ENCODE measurements around the gene SLC5A5. TPM values are rescaled to one million over a fixed set of nuclear protein-coding genes. Genes with fewer than 3 reads are reported as not detected.
A peak's percentile ranks its signal among the peaks of the same experiment; 100 is the strongest.

SLC5A5 gene
- total and polyA plus RNA-seq, 2 of the 8 experiments (the other 6 are each of a cell fraction or from before 2014, with no cell fraction given) = 1.5 to 1.8 TPM

DNA sequence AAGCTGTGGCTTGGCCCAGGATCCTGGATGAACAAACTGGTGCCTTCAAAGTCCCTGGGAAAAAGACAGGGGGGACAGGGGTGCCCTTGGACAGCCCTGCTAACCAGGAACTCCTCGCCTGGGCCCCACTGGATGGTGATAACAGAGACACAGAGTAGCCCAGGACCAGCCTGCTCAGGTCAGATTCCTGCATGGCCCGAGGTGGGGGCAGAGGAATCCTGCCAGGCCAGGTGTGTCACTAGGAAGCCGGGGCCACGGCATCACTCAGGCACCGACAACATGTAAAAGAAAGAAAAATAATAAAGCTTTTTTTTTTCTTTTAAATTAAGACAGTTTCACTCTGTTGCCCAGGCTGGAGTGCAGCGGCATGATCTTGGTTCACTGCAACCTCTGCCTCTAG lies 17.7 kb upstream of the SLC5A5 start:
- no peaks in the 10 kb centered on the region for H3K9me3 ChIP-seq (ENCODE audit: insufficient read depth in 2 of 2, low read depth in 1 of 2, low read length in 1 of 2)
- CTCF ChIA-PET (ENCODE audit: partially characterized antibody) = interaction anchor here (0.8 to 3.6 kb wide), 16 partner anchors 9 to 130 kb away, joined by 3 to 19 read pairs (median 5); partner anchors contain the start of genes B3GNT3 and CCDC124
- no peak overlapping the region for H3K4ac ChIP-seq (replicated peaks; ENCODE audit: insufficient read length, low read depth, low read length)
- H3K27me3 ChIP-seq (replicated peaks in 1 of 4; ENCODE audit: control insufficient read depth in 3 of 4, extremely low read depth in 1 of 4, insufficient read depth in 3 of 4, low read length in 3 of 4) = no peaks in the 10 kb centered on the region
- DNase-seq (ENCODE audit: low read depth in 1 of 2, low spot score in 2 of 2) (no peak), FAIRE-seq (no peak)
- H3K79me2 ChIP-seq (ENCODE audit: control insufficient read depth in 1 of 2, insufficient read depth in 2 of 2, low read length in 2 of 2) = no peaks in the 10 kb centered on the region
- WGBS, 2 experiments (ENCODE audit: extremely low coverage in 1 of 2, insufficient coverage in 1 of 2, insufficient read length in 1 of 2, insufficient replicate concordance in 2 of 2, low coverage in 1 of 2, low lambda C conversion rate in 2 of 2, missing lambda C conversion rate in 1 of 2) = 93% methylated on average over 6 of the region's 6 CpGs; no CpG with 5 or more reads in 1 of the 2 experiments
- H2BK120ac ChIP-seq (replicated peaks; ENCODE audit: low read depth, low read length) = no peak overlapping the region
- H4K5ac ChIP-seq (ENCODE audit: insufficient read length, low read depth, low read length) = no peak overlapping the region
- H2BK15ac ChIP-seq (ENCODE audit: low read length) = no peak overlapping the region
- H3K56ac ChIP-seq (replicated peaks; ENCODE audit: insufficient read length, low read depth, low read length) = no peak overlapping the region
- no peak overlapping the region for H3K18ac ChIP-seq (ENCODE audit: extremely low read depth, low read length)
- H3K4me3 ChIP-seq (ENCODE audit: extremely low read depth in 1 of 4, insufficient read depth in 2 of 4, low read depth in 3 of 4, low read length in 4 of 4) = no peak overlapping the region
- no peak overlapping the region for H2AK5ac ChIP-seq (ENCODE audit: low read depth, low read length)
- H3K4me1 ChIP-seq (replicated peaks in 1 of 4; ENCODE audit: control insufficient read depth in 3 of 4, insufficient read depth in 4 of 4, low read length in 3 of 4) = no peaks in the 10 kb centered on the region; a peak in 3 of 7 replicates
- no peak overlapping the region for H3K27ac ChIP-seq (ENCODE audit: low read depth, low read length)
- H3K79me1 ChIP-seq (ENCODE audit: low read depth, low read length) = no peaks in the 10 kb centered on the region
- POLR2A ChIA-PET (ENCODE audit: partially characterized antibody) = interaction anchor here (1.4 to 12.1 kb wide), 2 partner anchors 8 to 24 kb away, joined by 3 to 141 read pairs; partner anchors contain the start of gene RPL18A
- no peak overlapping the region for H3K9ac ChIP-seq (replicated peaks in 1 of 4; ENCODE audit: extremely low read depth in 1 of 4, low read depth in 3 of 4, low read length in 3 of 4)
- no peaks in the 10 kb centered on the region for H3K23me2 ChIP-seq (ENCODE audit: low read depth, low read length)
- H2BK5ac ChIP-seq (ENCODE audit: low read depth, low read length) = no peak overlapping the region
- no peak overlapping the region for H3K23ac ChIP-seq (ENCODE audit: insufficient read length)
- H3K36me3 ChIP-seq (ENCODE audit: control insufficient read depth in 2 of 4, insufficient read depth in 4 of 4, low read length in 3 of 4) = no peaks in the 10 kb centered on the region
- H4K8ac ChIP-seq (ENCODE audit: extremely low read depth, insufficient read depth, low read length) = peak overlapping the region; percentile 51; the same call in 1 of the 2 replicates
- H2AFZ ChIP-seq (ENCODE audit: low read length) = no peak overlapping the region
- no peak overlapping the region for H2BK12ac ChIP-seq (ENCODE audit: low read depth, low read length)
- no peaks in the 10 kb centered on the region for H4K20me1 ChIP-seq (replicated peaks in 1 of 2; ENCODE audit: control insufficient read depth in 1 of 2, insufficient read depth in 2 of 2, low read length in 2 of 2)
- H3K4me2 ChIP-seq (ENCODE audit: insufficient read depth in 1 of 2, low read depth in 2 of 2, low read length in 2 of 2) = no peak overlapping the region
- no peak overlapping the region for H4K91ac ChIP-seq (replicated peaks; ENCODE audit: insufficient read length, low read length)
- no peak overlapping the region for H2BK20ac ChIP-seq (ENCODE audit: low read length)
- H3K14ac ChIP-seq (ENCODE audit: insufficient read length) = no peak overlapping the region
- TF ChIP-seq MAFK (IDR thresholded peaks at IDR 0.05; ENCODE audit: low read depth, low read length) (no peak), RBBP5 (IDR thresholded peaks at IDR 0.05; ENCODE audit: borderline replicate concordance, low read depth, low read length) (no peak), SP2 (IDR thresholded peaks at IDR 0.05; ENCODE audit: low read length) (no peak), GTF2F1 (IDR thresholded peaks at IDR 0.05; ENCODE audit: borderline replicate concordance, low read depth, low read length) (no peak), BACH1 (IDR thresholded peaks at IDR 0.05; ENCODE audit: low read length) (no peak), TBP (IDR thresholded peaks at IDR 0.05; ENCODE audit: low read depth, low read length) (no peak), POLR2A (IDR thresholded peaks at IDR 0.05; ENCODE audit: control extremely low read depth in 1 of 2, low read depth in 2 of 2, low read length in 2 of 2) (no peak), HDAC2 (IDR thresholded peaks at IDR 0.05; ENCODE audit: borderline replicate concordance in 1 of 2, low read depth in 2 of 2, low read length in 2 of 2) (no peak), SRF (IDR thresholded peaks at IDR 0.05; ENCODE audit: low read depth, low read length) (no peak), RNF2 (IDR thresholded peaks at IDR 0.05; ENCODE audit: borderline replicate concordance, low read depth, low read length, missing control alignments, poor library complexity, severe bottlenecking) (no peak)
